Suppressor macrophage treated with lipopolysaccharide for 1 hour (primary cell): Measurements from ENCODE around the gene EPX.

ENCODE experiments used
- DNase-seq, 3 donors: peaks; one replicate each; pipeline ENCODE4 v3.0.0-alpha.2; 2020 to 2022

EPX gene

DNA sequence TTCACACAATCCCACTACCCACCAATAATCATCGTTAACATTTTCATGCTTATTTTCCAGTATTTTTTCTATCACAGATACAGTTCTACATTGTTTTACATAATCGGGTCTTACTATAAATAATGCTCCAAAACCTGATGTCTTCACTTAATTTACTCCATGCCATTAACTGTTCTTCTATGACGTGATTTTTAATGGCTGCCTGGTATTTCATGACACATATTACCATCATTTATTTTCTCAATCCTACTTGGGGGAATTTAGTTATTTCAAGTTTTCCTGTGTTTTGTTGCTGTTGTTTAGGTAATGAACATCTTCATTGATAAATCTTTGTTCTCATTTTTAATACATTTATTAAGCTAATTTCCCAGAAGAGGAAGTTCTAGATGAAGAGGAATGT, 60.6 kb downstream of the EPX start:
- no peak for DNase-seq
